ENCODE data around the gene NLK. TPM values are rescaled to one million over a fixed set of nuclear protein-coding genes. Genes with fewer than 3 reads are reported as not detected.

The NLK gene
- total RNA-seq, 2 experiments from 2014 or later = 13.3 to 15.7 TPM

- no peak for DNase-seq
- ChIA-PET POLR2A (interaction anchor here (1.0 kb wide), 1 partner anchor 11 kb away, joined by 12 read pairs; no protein-coding TSS in a partner anchor), CTCF (interaction anchor here (0.6 to 1.4 kb wide), 4 partner anchors 9 to 236 kb away, joined by 3 to 4 read pairs (median 3); no protein-coding TSS in a partner anchor)
- Mint-ChIP-seq H3K27me3 (peaks cover 5% of the 10 kb centered on the region), H3K9me3 (no peaks in the 10 kb centered on the region), H3K4me1 (peaks cover 64% of the 10 kb centered on the region), H3K36me3 (ENCODE audit: low read depth) (peaks cover 27% of the 10 kb centered on the region), H3K27ac (peak overlapping the region; percentile 86), H3K4me3 (peak overlapping the region; percentile 83)
Measured at GRCh38 chr17:28041844-28042656, 427 bp upstream of the NLK start.

GRCh38 chr17:28042721-28043291 is 329 bp downstream of the NLK start:
- peaks cover 70% of the 10 kb centered on the region for H3K4me1 Mint-ChIP-seq
- CTCF ChIA-PET = no interaction called here
- H3K4me3 Mint-ChIP-seq = peak overlapping the region; percentile 83
- H3K9me3 Mint-ChIP-seq = no peaks in the 10 kb centered on the region
- H3K27me3 Mint-ChIP-seq = peaks cover 5% of the 10 kb centered on the region
- H3K27ac Mint-ChIP-seq = peak overlapping the region; percentile 82
- peaks cover 29% of the 10 kb centered on the region for H3K36me3 Mint-ChIP-seq (ENCODE audit: low read depth)
- POLR2A ChIA-PET = no interaction called here
- DNase-seq = no peak

- H3K4me1 Mint-ChIP-seq = peaks cover 74% of the 10 kb centered on the region
- ChIA-PET POLR2A (no interaction called here), CTCF (no interaction called here)
- H3K27ac Mint-ChIP-seq = peak overlapping the region; percentile 82
- peaks cover 33% of the 10 kb centered on the region for H3K36me3 Mint-ChIP-seq (ENCODE audit: low read depth)
- H3K4me3 Mint-ChIP-seq = peak overlapping the region; percentile 83
- peaks cover 3% of the 10 kb centered on the region for H3K27me3 Mint-ChIP-seq
- DNase-seq = no peak
- no peaks in the 10 kb centered on the region for H3K9me3 Mint-ChIP-seq
Measured at GRCh38 chr17:28043296-28043695, 819 bp downstream of the NLK start.

GRCh38 chr17:28043741-28044140 is 1.3 kb downstream of the NLK start:
- Mint-ChIP-seq H3K9me3 (no peaks in the 10 kb centered on the region), H3K36me3 (ENCODE audit: low read depth) (peaks cover 34% of the 10 kb centered on the region), H3K27me3 (peaks cover 3% of the 10 kb centered on the region), H3K4me1 (peaks cover 74% of the 10 kb centered on the region), H3K27ac (no peak overlapping the region), H3K4me3 (peak overlapping the region; percentile 83)
- DNase-seq = no peak
- ChIA-PET POLR2A (no interaction called here), CTCF (interaction anchor here (0.7 kb wide), 1 partner anchor 26 kb away, joined by 3 read pairs; no protein-coding TSS in a partner anchor)

GRCh38 chr17:28045304-28045703 is 2.8 kb downstream of the NLK start:
- no peak overlapping the region for H3K27ac Mint-ChIP-seq
- peaks cover 66% of the 10 kb centered on the region for H3K4me1 Mint-ChIP-seq
- peaks cover 40% of the 10 kb centered on the region for H3K36me3 Mint-ChIP-seq (ENCODE audit: low read depth)
- no peak for DNase-seq
- H3K9me3 Mint-ChIP-seq = no peaks in the 10 kb centered on the region
- H3K27me3 Mint-ChIP-seq = no peaks in the 10 kb centered on the region
- POLR2A ChIA-PET = no interaction called here
- H3K4me3 Mint-ChIP-seq = no peak overlapping the region
- CTCF ChIA-PET = no interaction called here

- H3K4me3 Mint-ChIP-seq = no peak overlapping the region
- H3K27me3 Mint-ChIP-seq = no peaks in the 10 kb centered on the region
- no peak overlapping the region for H3K27ac Mint-ChIP-seq
- peaks cover 40% of the 10 kb centered on the region for H3K36me3 Mint-ChIP-seq (ENCODE audit: low read depth)
- peaks cover 57% of the 10 kb centered on the region for H3K4me1 Mint-ChIP-seq
- H3K9me3 Mint-ChIP-seq = no peaks in the 10 kb centered on the region
- POLR2A ChIA-PET = no interaction called here
- CTCF ChIA-PET = interaction anchor here (1.5 kb wide), 1 partner anchor 11 kb away, joined by 6 read pairs; no protein-coding TSS in a partner anchor
- no peak for DNase-seq
Measured at GRCh38 chr17:28046034-28046825, 3.8 kb downstream of the NLK start.

- Mint-ChIP-seq H3K4me3 (no peak overlapping the region), H3K9me3 (no peaks in the 10 kb centered on the region), H3K27ac (no peak overlapping the region), H3K4me1 (peaks cover 49% of the 10 kb centered on the region), H3K27me3 (no peaks in the 10 kb centered on the region), H3K36me3 (ENCODE audit: low read depth) (peaks cover 38% of the 10 kb centered on the region)
- CTCF ChIA-PET = interaction anchor here (0.6 to 0.8 kb wide), 2 partner anchors 9 to 71 kb away, joined by 3 read pairs; no protein-coding TSS in a partner anchor
- no peak for DNase-seq
- POLR2A ChIA-PET = no interaction called here
Measured at GRCh38 chr17:28047806-28048205, 5.3 kb downstream of the NLK start.

- no peaks in the 10 kb centered on the region for H3K9me3 Mint-ChIP-seq
- peaks cover 32% of the 10 kb centered on the region for H3K36me3 Mint-ChIP-seq (ENCODE audit: low read depth)
- no peaks in the 10 kb centered on the region for H3K27me3 Mint-ChIP-seq
- POLR2A ChIA-PET = no interaction called here
- peaks cover 37% of the 10 kb centered on the region for H3K4me1 Mint-ChIP-seq
- CTCF ChIA-PET = no interaction called here
- H3K4me3 Mint-ChIP-seq = no peak overlapping the region
- DNase-seq = no peak
- H3K27ac Mint-ChIP-seq = no peak overlapping the region
Measured at GRCh38 chr17:28049071-28049470, 6.6 kb downstream of the NLK start.

GRCh38 chr17:28053044-28053670 is 10.7 kb downstream of the NLK start:
- H3K9me3 Mint-ChIP-seq = no peaks in the 10 kb centered on the region
- no peak for DNase-seq
- peaks cover 8% of the 10 kb centered on the region for H3K36me3 Mint-ChIP-seq (ENCODE audit: low read depth)
- H3K4me3 Mint-ChIP-seq = no peak overlapping the region
- ChIA-PET POLR2A (interaction anchor here (0.6 kb wide), 1 partner anchor 1670 kb away, joined by 4 read pairs; no protein-coding TSS in a partner anchor), CTCF (interaction anchor here (0.9 kb wide), 1 partner anchor 12 kb away, joined by 4 read pairs; no protein-coding TSS in a partner anchor)
- no peak overlapping the region for H3K27ac Mint-ChIP-seq
- H3K27me3 Mint-ChIP-seq = no peaks in the 10 kb centered on the region
- peaks cover 17% of the 10 kb centered on the region for H3K4me1 Mint-ChIP-seq

GRCh38 chr17:28053725-28054124 is 11.2 kb downstream of the NLK start:
- H3K36me3 Mint-ChIP-seq (ENCODE audit: low read depth) = peaks cover 6% of the 10 kb centered on the region
- H3K4me1 Mint-ChIP-seq = peaks cover 20% of the 10 kb centered on the region
- ChIA-PET POLR2A (no interaction called here), CTCF (interaction anchor here (0.9 to 1.5 kb wide), 3 partner anchors 12 to 52 kb away, joined by 3 to 6 read pairs (median 4); no protein-coding TSS in a partner anchor)
- H3K27ac Mint-ChIP-seq = no peak overlapping the region
- no peaks in the 10 kb centered on the region for H3K27me3 Mint-ChIP-seq
- no peak overlapping the region for H3K4me3 Mint-ChIP-seq
- no peaks in the 10 kb centered on the region for H3K9me3 Mint-ChIP-seq
- no peak for DNase-seq

- H3K9me3 Mint-ChIP-seq = no peaks in the 10 kb centered on the region
- H3K36me3 Mint-ChIP-seq (ENCODE audit: low read depth) = no peaks in the 10 kb centered on the region
- CTCF ChIA-PET = interaction anchor here (0.6 to 1.5 kb wide), 4 partner anchors 17 to 106 kb away, joined by 3 to 11 read pairs (median 6); no protein-coding TSS in a partner anchor
- no peaks in the 10 kb centered on the region for H3K27me3 Mint-ChIP-seq
- H3K4me1 Mint-ChIP-seq = peaks cover 20% of the 10 kb centered on the region
- H3K4me3 Mint-ChIP-seq = no peak overlapping the region
- POLR2A ChIA-PET = interaction anchor here (0.5 kb wide), 1 partner anchor 1440 kb away, joined by 6 read pairs; no protein-coding TSS in a partner anchor
- DNase-seq = no peak
- H3K27ac Mint-ChIP-seq = no peak overlapping the region
Measured at GRCh38 chr17:28055546-28056275, 13.2 kb downstream of the NLK start.

- Mint-ChIP-seq H3K4me1 (peaks cover 20% of the 10 kb centered on the region), H3K27me3 (no peaks in the 10 kb centered on the region), H3K9me3 (no peaks in the 10 kb centered on the region), H3K36me3 (ENCODE audit: low read depth) (no peaks in the 10 kb centered on the region), H3K27ac (no peak overlapping the region), H3K4me3 (no peak overlapping the region)
- ChIA-PET POLR2A (interaction anchor here (0.5 kb wide), 1 partner anchor 1439 kb away, joined by 6 read pairs; no protein-coding TSS in a partner anchor), CTCF (interaction anchor here (1.3 kb wide), 1 partner anchor 20 kb away, joined by 6 read pairs; no protein-coding TSS in a partner anchor)
- no peak for DNase-seq
Measured at GRCh38 chr17:28056276-28056620, 13.8 kb downstream of the NLK start.
